NCI-H510A treated with DMSO at 0.1 percent for 48 hours (cell line): Measurements from ENCODE around the gene REST.
"Not testable (repeated sequence)": the region's sequence is repeated elsewhere in the genome, so short reads cannot be mapped to it uniquely, and the experiment has no call there.

ENCODE experiments used
- DNase-seq: peaks from one replicate; lab custom pipeline; 2025; lab: John Stamatoyannopoulos, UW

REST gene

DNA sequence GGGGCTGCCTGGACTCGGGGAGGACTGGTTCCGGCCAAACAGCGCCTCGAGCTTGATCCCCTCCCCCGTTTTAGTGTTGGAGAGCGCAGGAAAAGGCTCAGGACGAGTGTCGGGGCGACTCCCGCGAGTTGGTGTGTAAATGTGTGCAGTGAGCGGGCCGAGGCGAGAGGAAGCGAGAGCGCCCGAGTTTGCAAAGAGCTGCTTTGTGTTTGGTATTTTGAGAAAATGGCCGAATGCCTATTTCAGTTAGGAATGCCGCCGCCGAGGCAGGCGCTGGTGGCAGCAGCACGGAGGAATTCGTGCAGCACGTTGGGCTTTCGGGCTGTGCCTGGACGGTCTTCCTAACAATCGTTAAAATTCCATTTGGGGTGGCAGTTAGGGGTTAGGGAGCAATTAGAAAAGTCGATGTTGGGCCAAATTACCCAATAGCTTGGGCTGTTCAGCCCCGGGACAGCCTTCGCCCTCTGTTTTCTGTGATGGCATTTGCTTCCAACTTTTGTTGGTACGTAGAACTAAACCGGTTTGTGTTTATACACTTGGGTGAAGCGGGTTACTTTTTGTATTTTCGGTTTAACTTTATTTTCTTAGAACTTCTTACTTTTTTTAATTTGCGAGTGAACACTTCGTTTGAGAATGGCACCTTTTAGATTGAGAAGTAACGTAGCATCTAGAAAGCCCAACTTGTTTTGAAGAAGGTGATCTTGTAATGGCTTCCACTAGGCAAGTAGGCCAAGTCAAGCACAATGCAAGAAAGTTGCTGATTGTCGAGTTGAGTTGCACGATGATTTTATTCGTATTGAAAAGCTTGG is 1.6 kb downstream of the REST start:
- DNase-seq = peak; percentile 9

DNA sequence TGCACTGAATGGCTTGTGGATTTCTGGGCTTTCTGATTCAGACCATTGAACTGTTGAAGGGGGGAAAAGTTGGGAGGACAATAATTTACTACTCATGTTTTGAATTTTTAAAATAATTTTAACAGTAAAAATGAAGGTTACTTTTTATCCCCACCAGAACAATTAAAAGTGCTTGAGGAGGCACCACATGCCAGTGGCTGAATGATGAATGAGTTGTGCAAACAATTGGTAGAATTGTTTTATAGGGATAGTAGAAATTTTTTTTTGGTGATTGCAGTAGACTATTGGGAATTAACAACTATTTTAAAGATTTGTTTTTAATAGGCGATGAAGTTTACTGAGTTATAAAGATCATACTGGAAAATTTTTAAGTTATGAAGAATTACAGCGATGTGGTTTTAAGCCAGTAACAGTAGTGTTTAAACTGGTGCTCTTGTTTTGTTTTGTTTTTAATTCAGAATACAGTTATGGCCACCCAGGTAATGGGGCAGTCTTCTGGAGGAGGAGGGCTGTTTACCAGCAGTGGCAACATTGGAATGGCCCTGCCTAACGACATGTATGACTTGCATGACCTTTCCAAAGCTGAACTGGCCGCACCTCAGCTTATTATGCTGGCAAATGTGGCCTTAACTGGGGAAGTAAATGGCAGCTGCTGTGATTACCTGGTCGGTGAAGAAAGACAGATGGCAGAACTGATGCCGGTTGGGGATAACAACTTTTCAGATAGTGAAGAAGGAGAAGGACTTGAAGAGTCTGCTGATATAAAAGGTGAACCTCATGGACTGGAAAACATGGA is 2.7 kb downstream of the REST start:
- DNase-seq = no peak

DNA sequence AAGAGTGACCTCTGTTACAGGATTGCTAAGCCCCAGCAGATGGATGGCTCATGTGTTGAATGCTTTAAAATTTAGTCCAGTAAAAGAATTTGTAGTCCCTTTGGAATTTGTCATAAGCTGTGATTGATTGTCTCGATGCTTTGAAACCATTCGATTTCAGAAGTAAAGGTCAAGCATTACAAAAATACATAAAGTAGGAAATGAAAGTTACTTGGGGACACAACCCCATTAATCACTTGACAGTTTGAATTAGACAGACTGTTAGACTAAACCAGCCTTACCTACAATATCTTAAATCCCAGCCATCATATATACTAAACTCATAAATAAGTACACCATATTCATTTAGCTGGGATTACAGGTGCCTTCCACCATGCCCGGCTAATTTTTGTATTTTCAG is 6.6 kb downstream of the REST start:
- DNase-seq = no peak

GRCh38 chr4:56914977-56915376 is 7.3 kb downstream of the REST start:
- not testable (repeated sequence) for DNase-seq

- DNase-seq = no peak
Measured at GRCh38 chr4:56927196-56927595, 19.5 kb downstream of the REST start.

DNA sequence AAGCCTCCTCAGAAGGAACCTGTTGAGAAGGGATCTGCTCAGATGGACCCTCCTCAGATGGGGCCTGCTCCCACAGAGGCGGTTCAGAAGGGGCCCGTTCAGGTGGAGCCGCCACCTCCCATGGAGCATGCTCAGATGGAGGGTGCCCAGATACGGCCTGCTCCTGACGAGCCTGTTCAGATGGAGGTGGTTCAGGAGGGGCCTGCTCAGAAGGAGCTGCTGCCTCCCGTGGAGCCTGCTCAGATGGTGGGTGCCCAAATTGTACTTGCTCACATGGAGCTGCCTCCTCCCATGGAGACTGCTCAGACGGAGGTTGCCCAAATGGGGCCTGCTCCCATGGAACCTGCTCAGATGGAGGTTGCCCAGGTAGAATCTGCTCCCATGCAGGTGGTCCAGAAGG is 22.9 kb downstream of the REST start:
- no peak for DNase-seq

DNA sequence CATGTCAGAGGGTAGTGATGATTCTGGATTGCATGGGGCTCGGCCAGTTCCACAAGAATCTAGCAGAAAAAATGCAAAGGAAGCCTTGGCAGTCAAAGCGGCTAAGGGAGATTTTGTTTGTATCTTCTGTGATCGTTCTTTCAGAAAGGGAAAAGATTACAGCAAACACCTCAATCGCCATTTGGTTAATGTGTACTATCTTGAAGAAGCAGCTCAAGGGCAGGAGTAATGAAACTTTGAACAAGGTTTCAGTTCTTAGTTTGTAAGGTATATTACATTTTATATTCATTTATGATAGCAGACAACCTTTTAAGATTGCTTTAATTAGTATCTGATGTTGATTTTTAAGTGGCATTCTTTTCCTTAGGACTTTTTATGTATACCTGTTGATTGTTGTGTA is 24.2 kb downstream of the REST start:
- DNase-seq = no peak

GRCh38 chr4:56937262-56937661 is 29.6 kb downstream of the REST start:
- DNase-seq = no peak

DNA sequence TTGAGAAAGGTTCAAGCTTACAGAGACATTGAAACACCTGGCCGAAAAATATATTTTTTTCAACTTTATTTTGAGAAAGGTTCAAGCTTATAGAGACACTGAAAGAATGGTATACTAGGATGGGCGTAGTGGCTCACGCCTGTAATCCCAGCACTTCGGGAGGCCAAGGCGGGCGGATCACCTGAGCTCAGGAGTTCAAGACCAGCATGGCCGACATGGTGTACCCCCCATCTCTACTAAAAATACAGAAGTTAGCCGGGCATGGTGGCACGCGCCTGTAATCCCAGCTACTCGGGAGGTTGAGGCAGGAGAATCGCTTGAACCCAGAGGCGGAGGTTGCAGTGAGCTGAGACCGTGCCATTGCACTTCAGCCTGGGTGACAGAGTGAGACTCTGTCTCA is 32.1 kb downstream of the REST start:
- DNase-seq = not testable (repeated sequence)

DNA sequence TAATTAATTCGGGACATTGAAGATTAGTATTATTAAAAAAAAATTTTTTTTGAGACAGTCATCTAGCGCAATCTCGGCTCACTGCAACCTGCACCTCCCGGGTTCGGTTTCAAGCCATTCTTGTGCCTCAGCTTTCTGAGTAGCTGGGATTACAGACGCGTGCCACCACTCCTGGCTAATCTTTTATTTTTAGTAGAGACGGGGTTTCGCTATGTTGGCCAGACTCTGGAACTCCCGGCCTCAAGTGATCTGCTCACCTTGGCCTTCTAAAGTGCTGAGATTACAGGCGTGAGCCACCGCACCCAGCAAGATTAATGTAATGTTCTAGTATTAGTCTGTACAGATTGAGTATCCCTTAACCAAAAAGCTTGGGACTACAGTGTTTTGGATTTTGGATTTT is 32.7 kb downstream of the REST start:
- no peak for DNase-seq

- no peak for DNase-seq
Measured at GRCh38 chr4:56940971-56941370, 33.3 kb downstream of the REST start.

- no peak for DNase-seq
Measured at GRCh38 chr4:56941403-56941802, 33.7 kb downstream of the REST start.

- DNase-seq = no peak
Measured at GRCh38 chr4:56953680-56954520, 46.2 kb downstream of the REST start.

GRCh38 chr4:56958111-56958517 is 50.4 kb downstream of the REST start:
- no peak for DNase-seq

DNA sequence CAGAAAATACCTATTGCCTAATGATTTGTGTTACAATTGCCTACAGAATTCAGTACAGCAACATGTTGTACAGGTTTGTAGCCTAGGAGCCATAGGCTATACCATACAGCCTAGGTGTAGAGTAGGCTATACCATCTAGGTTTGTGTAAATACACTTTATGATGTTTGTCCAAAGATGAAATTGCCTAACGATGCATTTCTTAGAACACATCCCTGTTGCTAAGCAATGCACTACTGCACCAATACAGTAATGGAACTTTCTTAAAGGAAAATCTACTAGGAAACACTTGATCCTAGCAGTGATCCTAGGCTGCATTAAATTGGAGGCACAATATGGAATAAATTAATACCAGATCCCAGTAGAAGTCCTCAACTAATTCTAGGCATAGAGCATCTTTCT is 51.4 kb downstream of the REST start:
- no peak for DNase-seq

GRCh38 chr4:56961107-56961500 is 53.4 kb downstream of the REST start:
- no peak for DNase-seq

- no peak for DNase-seq
Measured at GRCh38 chr4:56971383-56971782, 63.7 kb downstream of the REST start.

DNA sequence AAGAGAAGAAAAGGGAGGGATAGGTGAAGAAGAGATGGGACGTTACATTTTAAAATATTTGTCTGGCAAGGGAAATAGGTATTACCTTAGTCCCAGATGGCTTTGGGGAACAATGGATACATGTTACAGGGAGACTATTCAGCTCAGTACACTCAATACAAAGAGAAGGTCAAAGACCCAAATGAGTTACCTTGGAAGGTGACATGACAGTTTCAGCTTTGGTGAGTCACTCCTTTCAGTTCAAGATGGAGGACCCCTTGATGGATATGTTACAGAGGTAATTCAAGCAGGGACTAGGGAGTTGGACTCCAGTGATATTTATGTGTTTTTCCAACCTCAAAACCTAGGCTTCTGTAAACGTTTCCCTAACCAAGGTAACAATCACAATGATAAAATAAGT is 64.7 kb downstream of the REST start:
- no peak for DNase-seq

DNA sequence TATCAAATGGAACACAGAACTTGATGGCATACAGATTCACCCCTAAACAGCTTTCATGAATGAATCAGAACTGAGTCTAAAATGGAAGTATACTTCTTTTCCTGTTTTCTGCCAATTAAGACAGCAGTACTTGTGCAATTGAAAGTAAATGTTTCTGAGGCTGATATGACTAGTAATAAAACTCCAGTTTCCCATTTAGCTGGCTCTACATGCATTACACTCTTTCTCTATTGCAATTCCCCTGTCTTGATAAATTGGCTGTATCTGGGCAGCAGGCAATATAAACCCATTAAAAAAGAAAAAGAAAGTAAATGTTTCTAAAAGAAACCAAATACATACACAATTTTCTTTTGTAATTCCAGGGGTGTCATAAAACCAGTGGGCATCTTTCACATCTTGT is 65.1 kb downstream of the REST start:
- DNase-seq = no peak

DNA sequence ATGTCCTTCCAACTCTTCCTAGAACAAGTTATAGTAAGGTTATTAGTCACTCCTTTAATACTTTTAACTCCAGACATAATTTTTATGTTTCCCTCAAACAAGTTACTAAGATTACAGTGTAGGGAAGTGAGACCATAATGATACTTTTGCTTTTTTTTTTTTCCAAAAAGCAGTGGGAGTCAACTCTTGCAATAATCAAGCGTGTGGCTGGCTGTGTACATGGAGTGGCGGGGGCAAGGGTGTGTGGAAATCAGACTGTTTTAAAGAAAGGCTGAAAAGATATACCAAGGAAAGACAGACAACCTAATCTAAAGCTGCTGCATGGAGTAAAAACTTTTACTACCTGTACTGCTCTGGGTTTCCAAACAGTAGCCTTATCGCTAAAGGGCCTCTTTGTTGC is 65.6 kb downstream of the REST start:
- no peak for DNase-seq

GRCh38 chr4:56976283-56976836 is 68.7 kb downstream of the REST start:
- DNase-seq = no peak

DNA sequence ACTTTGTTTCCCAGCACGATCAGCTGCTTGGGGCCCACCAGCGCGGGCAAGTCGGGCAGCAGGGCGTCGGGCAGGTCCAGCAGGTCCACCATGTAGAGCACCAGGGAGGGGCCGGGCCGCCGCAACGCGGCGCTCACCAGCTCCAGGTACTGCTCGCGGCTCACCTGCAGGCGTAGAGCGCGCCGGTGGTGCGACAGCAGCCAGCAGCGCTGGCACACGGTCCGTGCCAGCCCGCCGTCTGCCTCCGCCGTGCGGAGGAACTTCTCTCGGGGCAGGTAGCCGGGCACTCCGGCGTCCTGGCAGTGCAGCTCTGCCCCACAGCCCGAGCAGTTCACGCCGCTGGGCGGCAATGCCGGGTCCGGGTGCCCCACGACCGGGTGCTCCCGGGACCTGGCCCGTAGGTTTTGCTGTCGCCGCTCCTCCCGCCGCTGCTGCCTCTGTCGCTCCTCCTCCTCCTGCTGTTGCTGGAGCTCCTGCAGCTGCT is 69.2 kb downstream of the REST start:
- peak; percentile 41 for DNase-seq
